Astrocyte of the spinal cord (primary cell): ENCODE results near the gene EVA1A.

ENCODE experiments used
- DNase-seq: peaks from one replicate; pipeline ENCODE4 v3.0.0; 2011; ENCODE audit warnings: low read depth, low spot score
- H3K4me3 ChIP-seq: 2 replicates; pipeline ENCODE4 v1.5.1; 2011; ENCODE audit warnings: low read depth, mild to moderate bottlenecking, low read length, moderate library complexity
- CTCF ChIP-seq: IDR thresholded peaks from 2 replicates; pipeline ENCODE4 v1.5.1; 2012; ENCODE audit warnings: low read depth, mild to moderate bottlenecking, low read length, inconsistent platforms
- in situ Hi-C: cut with HindIII; loops from 2 replicates; pipeline ENCODE4 v1.10.0; 2017; ENCODE audit warnings: low sequenced_read_pairs

The EVA1A gene

GRCh38 chr2:75553935-75554531, 6.7 kb downstream of the EVA1A start:
- DNase-seq = no peak
- in situ Hi-C loops = no loop called here
- no peak overlapping the region for H3K4me3 ChIP-seq
- no peak for TF ChIP-seq CTCF

GRCh38 chr2:75552222-75552621, 8.5 kb downstream of the EVA1A start:
- no peak for DNase-seq
- in situ Hi-C loops = no loop called here
- H3K4me3 ChIP-seq = no peak overlapping the region
- TF ChIP-seq CTCF = no peak

- no peak for TF ChIP-seq CTCF
- in situ Hi-C loops = no loop called here
- no peak overlapping the region for H3K4me3 ChIP-seq
- no peak for DNase-seq
Measured at GRCh38 chr2:75551434-75551833, 9.3 kb downstream of the EVA1A start.

GRCh38 chr2:75549401-75550253, 11.1 kb downstream of the EVA1A start:
- in situ Hi-C loops = no loop called here
- no peak overlapping the region for H3K4me3 ChIP-seq
- DNase-seq = no peak
- TF ChIP-seq CTCF = no peak

- no peak for DNase-seq
- no peak overlapping the region for H3K4me3 ChIP-seq
- in situ Hi-C loops = no loop called here
- TF ChIP-seq CTCF = no peak
Measured at GRCh38 chr2:75548036-75548573, 12.6 kb downstream of the EVA1A start.

GRCh38 chr2:75547345-75548035, 13.2 kb downstream of the EVA1A start:
- DNase-seq = peak; percentile 84
- TF ChIP-seq CTCF = no peak
- no peak overlapping the region for H3K4me3 ChIP-seq
- in situ Hi-C loops = no loop called here
